GM18909 (cell line): Measurements from ENCODE around the gene DENND1B.
A peak's percentile ranks its signal among the peaks of the same experiment; 100 is the strongest.
"Not testable (repeated sequence)": the region's sequence is repeated elsewhere in the genome, so short reads cannot be mapped to it uniquely, and the experiment has no call there.

ENCODE experiments used
- ATAC-seq: cut with Tn5 transposase; IDR thresholded peaks from one replicate; pipeline ENCODE4 v1.9.1; 2021; ENCODE audit warnings: mild to moderate bottlenecking; ENCODE audit not compliant: unreplicated experiment, poor library complexity

DENND1B gene

GRCh38 chr1:197577580-197577979 is 197.7 kb downstream of the DENND1B start:
- ATAC-seq, result no peak

- ATAC-seq, result not testable (repeated sequence)
Observed at GRCh38 chr1:197575531-197575930, 199.7 kb downstream of the DENND1B start.

- ATAC-seq, result no peak
Observed at GRCh38 chr1:197572169-197572568, 203.1 kb downstream of the DENND1B start.

- no peak for ATAC-seq
Observed at GRCh38 chr1:197567442-197567841, 207.8 kb downstream of the DENND1B start.

- no peak for ATAC-seq
Observed at GRCh38 chr1:197561041-197561440, 214.2 kb downstream of the DENND1B start.

- no peak for ATAC-seq
Observed at GRCh38 chr1:197559655-197560054, 215.6 kb downstream of the DENND1B start.

GRCh38 chr1:197559244-197559643 is 216.0 kb downstream of the DENND1B start:
- ATAC-seq, result no peak

- ATAC-seq, result no peak
Observed at GRCh38 chr1:197557302-197557701, 218.0 kb downstream of the DENND1B start.

GRCh38 chr1:197553281-197553680 is 222.0 kb downstream of the DENND1B start:
- ATAC-seq, result no peak

- no peak for ATAC-seq
Observed at GRCh38 chr1:197546989-197547388, 228.3 kb downstream of the DENND1B start.

GRCh38 chr1:197544553-197544952 is 230.7 kb downstream of the DENND1B start:
- no peak for ATAC-seq

GRCh38 chr1:197544130-197544529 is 231.2 kb downstream of the DENND1B start:
- no peak for ATAC-seq

GRCh38 chr1:197541411-197541810 is 233.9 kb downstream of the DENND1B start:
- no peak for ATAC-seq

- ATAC-seq, result peak; percentile 52
Observed at GRCh38 chr1:197526736-197527371, 248.4 kb downstream of the DENND1B start.

- ATAC-seq, result peak; percentile 75
Observed at GRCh38 chr1:197521118-197521739, 254.1 kb downstream of the DENND1B start.

- ATAC-seq, result no peak
Observed at GRCh38 chr1:197519741-197520334, 255.4 kb downstream of the DENND1B start.

- ATAC-seq, result no peak
Observed at GRCh38 chr1:197515421-197515820, 259.9 kb downstream of the DENND1B start.

- ATAC-seq, result no peak
Observed at GRCh38 chr1:197510691-197511378, 264.4 kb downstream of the DENND1B start.

- no peak for ATAC-seq
Observed at GRCh38 chr1:197496722-197497121, 278.6 kb downstream of the DENND1B start.

- not testable (repeated sequence) for ATAC-seq
Observed at GRCh38 chr1:197491505-197491904, 283.8 kb downstream of the DENND1B start.

GRCh38 chr1:197486946-197487345 is 288.3 kb downstream of the DENND1B start:
- no peak for ATAC-seq
